ENCODE data around the gene MTMR3. TPM values are rescaled to one million over a fixed set of nuclear protein-coding genes. Genes with fewer than 3 reads are reported as not detected.

The MTMR3 gene
- total RNA-seq, 4 donors from 2014 or later = 36.6 to 42.1 (median 37.1) TPM

DNA sequence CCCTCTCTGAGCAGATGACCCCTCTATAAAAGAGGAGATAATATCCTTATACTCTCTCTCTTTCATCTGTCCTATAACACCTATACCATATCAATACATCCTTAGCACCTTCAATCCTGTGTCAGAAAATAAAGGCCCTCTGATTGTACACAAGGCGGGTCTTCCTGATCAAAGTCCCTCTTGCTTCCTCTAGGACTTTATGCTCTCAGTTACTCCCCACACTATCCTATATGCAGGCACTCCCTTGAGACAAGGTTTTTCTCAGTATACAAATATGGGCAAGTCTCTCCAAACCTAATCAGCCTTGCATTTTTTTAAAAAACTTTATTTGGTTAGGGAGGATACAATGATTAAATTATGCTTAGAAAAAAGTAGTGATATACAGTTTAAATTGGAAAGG lies 180.0 kb downstream of the MTMR3 start:
- no peak overlapping the region for H3K27ac ChIP-seq
- H3K36me3 ChIP-seq = no peaks in the 10 kb centered on the region
- H3K9me3 ChIP-seq = peaks cover 0 to 6% (median 0%) of the 10 kb centered on the region in 3 donors
- DNase-seq (no peak), ATAC-seq (no peak)
- H3K4me3 ChIP-seq = no peak overlapping the region
- in situ Hi-C loops (cut with MboI; ENCODE audit: low sequenced_read_pairs in 4 of 4) = no loop called here
- no peaks in the 10 kb centered on the region for H3K4me1 ChIP-seq
- intact Hi-C loops (cut with DNase I; ENCODE audit: low total_unique reads) = no loop called here
- TF ChIP-seq, protein P1, sequence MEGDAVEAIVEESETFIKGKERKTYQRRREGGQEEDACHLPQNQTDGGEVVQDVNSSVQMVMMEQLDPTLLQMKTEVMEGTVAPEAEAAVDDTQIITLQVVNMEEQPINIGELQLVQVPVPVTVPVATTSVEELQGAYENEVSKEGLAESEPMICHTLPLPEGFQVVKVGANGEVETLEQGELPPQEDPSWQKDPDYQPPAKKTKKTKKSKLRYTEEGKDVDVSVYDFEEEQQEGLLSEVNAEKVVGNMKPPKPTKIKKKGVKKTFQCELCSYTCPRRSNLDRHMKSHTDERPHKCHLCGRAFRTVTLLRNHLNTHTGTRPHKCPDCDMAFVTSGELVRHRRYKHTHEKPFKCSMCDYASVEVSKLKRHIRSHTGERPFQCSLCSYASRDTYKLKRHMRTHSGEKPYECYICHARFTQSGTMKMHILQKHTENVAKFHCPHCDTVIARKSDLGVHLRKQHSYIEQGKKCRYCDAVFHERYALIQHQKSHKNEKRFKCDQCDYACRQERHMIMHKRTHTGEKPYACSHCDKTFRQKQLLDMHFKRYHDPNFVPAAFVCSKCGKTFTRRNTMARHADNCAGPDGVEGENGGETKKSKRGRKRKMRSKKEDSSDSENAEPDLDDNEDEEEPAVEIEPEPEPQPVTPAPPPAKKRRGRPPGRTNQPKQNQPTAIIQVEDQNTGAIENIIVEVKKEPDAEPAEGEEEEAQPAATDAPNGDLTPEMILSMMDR (IDR thresholded peaks at IDR 0.05 in 4 of 5, conservative IDR thresholded peaks at IDR 0.05 in 1 of 5) = no peak
- TF ChIP-seq POLR2A (IDR thresholded peaks at IDR 0.05) = no peak
- H3K27me3 ChIP-seq = no peaks in the 10 kb centered on the region

DNA sequence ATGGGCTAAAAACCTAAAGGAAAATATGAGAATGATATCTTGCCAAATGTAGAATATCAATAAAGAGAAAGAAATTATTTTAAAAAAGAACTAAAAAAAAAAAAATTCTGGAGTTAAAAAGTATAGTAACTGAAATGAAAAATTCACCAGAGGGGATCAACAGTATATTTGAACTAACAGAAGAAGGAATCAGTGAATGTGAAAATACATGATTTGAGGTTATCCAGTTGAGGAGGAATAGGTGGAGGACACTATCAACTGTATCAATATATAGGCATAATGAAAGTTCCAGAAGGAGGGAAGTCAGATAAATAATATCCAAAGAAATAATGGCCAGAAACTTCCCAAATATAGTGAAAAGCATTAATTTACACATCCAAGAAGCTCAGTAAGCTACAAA lies 181.2 kb downstream of the MTMR3 start:
- ATAC-seq = no peak
- H3K27ac ChIP-seq = no peak overlapping the region
- no peaks in the 10 kb centered on the region for H3K36me3 ChIP-seq
- no peaks in the 10 kb centered on the region for H3K4me1 ChIP-seq
- in situ Hi-C loops (cut with MboI; ENCODE audit: low sequenced_read_pairs in 4 of 4) (no loop called here), intact Hi-C loops (cut with DNase I; ENCODE audit: low total_unique reads) (no loop called here)
- peak overlapping the region in 1 of 4 donors; percentile 22 for H3K4me3 ChIP-seq
- H3K27me3 ChIP-seq = no peaks in the 10 kb centered on the region
- H3K9me3 ChIP-seq = peaks cover 0 to 6% (median 0%) of the 10 kb centered on the region in 3 donors
- TF ChIP-seq POLR2A (IDR thresholded peaks at IDR 0.05) = no peak
- TF ChIP-seq, protein P1 (IDR thresholded peaks at IDR 0.05 in 4 of 5, conservative IDR thresholded peaks at IDR 0.05 in 1 of 5) = no peak
- DNase-seq = no peak

DNA sequence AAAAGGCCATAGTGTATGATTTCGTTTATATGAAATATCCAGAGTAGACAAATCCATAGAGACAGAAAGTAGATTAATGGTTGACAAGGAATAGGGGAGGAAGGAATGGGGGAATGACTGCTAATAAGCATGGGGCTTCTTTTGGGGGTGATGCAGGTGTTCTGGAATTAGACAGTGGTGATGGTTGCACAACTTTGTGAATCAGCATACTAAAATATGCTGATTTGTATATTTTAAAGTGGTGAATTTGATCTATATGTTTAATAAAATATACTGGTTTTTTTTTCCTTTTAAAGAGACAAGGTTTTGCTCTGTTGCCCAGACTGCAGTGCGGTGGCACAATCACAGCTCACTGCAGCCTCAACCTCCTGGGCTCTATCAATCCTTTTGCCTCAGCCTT lies 190.8 kb downstream of the MTMR3 start:
- no peak overlapping the region for H3K4me3 ChIP-seq
- H3K27ac ChIP-seq = no peak overlapping the region
- no peak for TF ChIP-seq POLR2A (IDR thresholded peaks at IDR 0.05)
- TF ChIP-seq, protein P1 (IDR thresholded peaks at IDR 0.05 in 4 of 5, conservative IDR thresholded peaks at IDR 0.05 in 1 of 5) = no peak
- H3K27me3 ChIP-seq = no peaks in the 10 kb centered on the region
- no peak for ATAC-seq
- H3K36me3 ChIP-seq = no peaks in the 10 kb centered on the region
- H3K4me1 ChIP-seq = no peaks in the 10 kb centered on the region
- H3K9me3 ChIP-seq = no peaks in the 10 kb centered on the region
- in situ Hi-C loops (cut with MboI; ENCODE audit: low sequenced_read_pairs in 4 of 4) (no loop called here), intact Hi-C loops (cut with DNase I; ENCODE audit: low total_unique reads) (no loop called here)
- DNase-seq = no peak

- H3K4me1 ChIP-seq = no peaks in the 10 kb centered on the region
- no peaks in the 10 kb centered on the region for H3K9me3 ChIP-seq
- H3K27me3 ChIP-seq = peaks cover 0 to under 1% (median 0%) of the 10 kb centered on the region in 3 donors
- no peaks in the 10 kb centered on the region for H3K36me3 ChIP-seq
- in situ Hi-C loops (cut with MboI; ENCODE audit: low sequenced_read_pairs in 4 of 4) = no loop called here
- intact Hi-C loops (cut with DNase I; ENCODE audit: low total_unique reads) = no loop called here
- ATAC-seq = no peak
- DNase-seq = no peak
- H3K4me3 ChIP-seq = no peak overlapping the region
- TF ChIP-seq, protein P1 (IDR thresholded peaks at IDR 0.05 in 4 of 5, conservative IDR thresholded peaks at IDR 0.05 in 1 of 5) = no peak
- H3K27ac ChIP-seq = no peak overlapping the region
These were observed 191.2 kb downstream of the MTMR3 start for GRCh38 chr22:30074147-30074546.

DNA sequence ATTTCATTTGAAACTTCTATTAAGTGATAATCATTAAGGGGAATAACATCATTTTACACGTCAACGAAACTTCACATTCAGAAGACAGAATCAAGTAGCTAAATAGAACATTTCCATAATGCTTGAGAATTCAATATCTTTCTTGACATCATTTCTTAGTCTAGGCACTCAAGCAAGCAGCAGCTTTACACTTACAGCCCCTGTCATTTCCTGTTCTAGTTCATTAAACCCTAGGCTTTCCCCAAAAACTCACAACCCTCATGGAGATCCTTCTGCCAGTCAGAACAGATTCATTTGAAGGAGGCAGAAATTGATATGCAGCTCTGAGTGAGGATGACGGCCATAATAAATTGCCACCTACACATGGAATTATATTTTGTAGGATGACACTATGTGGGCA lies 192.0 kb downstream of the MTMR3 start:
- Histone ChIP-seq H3K9me3 (no peaks in the 10 kb centered on the region), H3K27me3 (peaks cover under 1 to 9% (median 2%) of the 10 kb centered on the region in 3 donors), H3K4me1 (no peaks in the 10 kb centered on the region), H3K27ac (no peak overlapping the region), H3K4me3 (no peak overlapping the region), H3K36me3 (no peaks in the 10 kb centered on the region)
- intact Hi-C loops (cut with DNase I; ENCODE audit: low total_unique reads) = no loop called here
- in situ Hi-C loops (cut with MboI; ENCODE audit: low sequenced_read_pairs in 4 of 4) = no loop called here
- DNase-seq (no peak), ATAC-seq (no peak)
- TF ChIP-seq POLR2A (IDR thresholded peaks at IDR 0.05) = no peak
- TF ChIP-seq, protein P1 (IDR thresholded peaks at IDR 0.05 in 4 of 5, conservative IDR thresholded peaks at IDR 0.05 in 1 of 5) = no peak

All from gastrocnemius medialis (tissue), 4 donors.